ENCODE measurements around the gene SUMO3.
A peak's percentile ranks its signal among the peaks of the same experiment; 100 is the strongest.
"Not testable (repeated sequence)": the region's sequence is repeated elsewhere in the genome, so short reads cannot be mapped to it uniquely, and the experiment has no call there.

Gene SUMO3

DNA sequence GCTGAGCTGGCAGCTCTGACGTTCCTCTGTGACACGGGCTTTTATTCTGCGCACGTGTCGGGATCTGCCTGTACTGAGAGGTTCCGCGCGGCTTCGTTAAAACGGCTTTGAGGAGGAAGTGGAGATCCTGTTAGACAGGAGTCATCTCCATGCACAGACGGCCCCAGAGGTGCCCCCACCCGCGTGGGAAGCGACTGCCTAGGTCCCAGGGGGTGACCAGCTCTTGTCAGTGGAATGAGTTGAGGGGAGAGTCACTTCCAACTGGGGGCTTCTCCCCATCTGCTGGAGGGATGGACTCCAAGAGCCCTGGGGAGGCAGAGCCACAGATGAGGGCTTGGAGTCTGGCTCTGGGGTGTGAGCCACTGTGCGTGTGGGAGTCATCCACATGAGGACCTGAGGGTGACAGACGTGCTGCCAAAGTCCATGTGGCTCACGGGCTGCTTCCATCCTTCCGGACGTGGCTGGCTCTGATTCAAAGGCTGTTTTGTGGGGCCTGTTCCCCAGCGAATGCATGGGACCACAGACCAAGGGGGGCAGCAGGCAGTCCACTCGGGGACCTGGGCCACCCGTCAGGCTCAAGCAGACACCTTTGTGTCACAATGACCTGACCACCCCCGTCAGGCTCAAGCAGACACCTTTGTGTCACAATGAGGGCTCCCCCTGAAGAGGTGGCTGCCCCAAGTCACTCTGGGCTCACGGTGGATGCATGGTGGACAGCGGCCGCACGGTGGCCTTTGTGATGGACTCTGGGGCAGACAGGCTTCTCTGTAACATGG lies 28.8 kb upstream of the SUMO3 start:
- DNase-seq (ENCODE audit: low spot score) = no peak

DNA sequence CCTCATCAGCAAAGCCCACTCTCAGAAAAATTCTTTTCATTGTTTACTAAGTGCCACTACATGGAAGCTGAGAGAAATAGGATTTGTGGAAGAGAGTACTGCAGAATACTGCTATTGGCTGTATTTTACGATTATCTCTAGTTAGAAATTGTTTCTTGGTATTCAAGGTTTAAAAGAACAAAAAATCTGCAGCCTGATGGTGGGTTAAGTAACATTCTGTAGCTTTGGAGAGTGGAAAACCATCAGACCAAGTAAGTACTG lies 28.3 kb upstream of the SUMO3 start:
- no peak for DNase-seq (ENCODE audit: low spot score)

GRCh38 chr21:44845418-44846223 lies 27.8 kb upstream of the SUMO3 start:
- peak; percentile 90 for DNase-seq (ENCODE audit: low spot score)

- DNase-seq (ENCODE audit: low spot score) = peak; percentile 65
Measured at GRCh38 chr21:44844256-44844655, 26.4 kb upstream of the SUMO3 start.

GRCh38 chr21:44842721-44843445 lies 25.0 kb upstream of the SUMO3 start:
- no peak for DNase-seq (ENCODE audit: low spot score)

DNA sequence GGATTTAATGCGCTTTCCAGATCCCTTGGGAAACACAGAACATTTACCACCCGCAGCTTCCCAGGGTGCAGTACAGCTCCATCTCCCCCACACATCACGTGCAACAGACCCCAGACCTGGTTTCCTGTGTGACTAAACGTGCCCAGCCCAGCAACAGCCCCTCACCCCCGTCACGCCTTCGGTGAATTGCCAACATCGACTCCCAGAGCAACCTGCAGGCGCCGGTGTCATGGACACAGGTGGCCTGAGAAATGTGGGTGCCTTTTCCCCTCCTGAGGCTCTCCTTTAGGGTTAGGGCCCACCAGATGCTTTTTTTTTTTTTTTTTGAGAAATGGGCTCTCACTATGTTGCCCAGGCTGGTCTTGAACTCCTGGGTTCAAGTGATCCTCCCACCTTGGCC lies 24.2 kb upstream of the SUMO3 start:
- DNase-seq (ENCODE audit: low spot score) = no peak

DNA sequence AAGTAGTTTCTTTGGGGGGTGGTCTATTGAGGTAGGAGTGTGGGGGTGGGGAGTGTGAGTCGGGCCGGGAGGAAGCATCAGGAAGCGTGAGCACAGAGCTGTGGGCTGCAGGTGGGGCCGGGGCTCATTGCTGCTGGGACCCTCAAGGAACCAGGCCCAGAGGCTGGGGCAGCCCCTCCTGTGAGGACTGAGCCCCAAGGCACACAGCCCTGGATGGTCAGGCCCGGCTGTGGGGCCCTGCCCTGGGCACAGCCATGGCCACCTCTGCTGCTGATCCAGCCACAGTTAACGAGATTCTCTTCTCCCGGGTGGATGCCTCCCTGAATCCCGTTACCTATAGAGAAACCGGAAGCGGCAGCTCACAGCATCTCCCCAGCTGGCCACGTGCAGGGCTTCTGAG lies 22.9 kb upstream of the SUMO3 start:
- DNase-seq (ENCODE audit: low spot score) = no peak

GRCh38 chr21:44838951-44839350 lies 21.1 kb upstream of the SUMO3 start:
- DNase-seq (ENCODE audit: low spot score) = no peak

DNA sequence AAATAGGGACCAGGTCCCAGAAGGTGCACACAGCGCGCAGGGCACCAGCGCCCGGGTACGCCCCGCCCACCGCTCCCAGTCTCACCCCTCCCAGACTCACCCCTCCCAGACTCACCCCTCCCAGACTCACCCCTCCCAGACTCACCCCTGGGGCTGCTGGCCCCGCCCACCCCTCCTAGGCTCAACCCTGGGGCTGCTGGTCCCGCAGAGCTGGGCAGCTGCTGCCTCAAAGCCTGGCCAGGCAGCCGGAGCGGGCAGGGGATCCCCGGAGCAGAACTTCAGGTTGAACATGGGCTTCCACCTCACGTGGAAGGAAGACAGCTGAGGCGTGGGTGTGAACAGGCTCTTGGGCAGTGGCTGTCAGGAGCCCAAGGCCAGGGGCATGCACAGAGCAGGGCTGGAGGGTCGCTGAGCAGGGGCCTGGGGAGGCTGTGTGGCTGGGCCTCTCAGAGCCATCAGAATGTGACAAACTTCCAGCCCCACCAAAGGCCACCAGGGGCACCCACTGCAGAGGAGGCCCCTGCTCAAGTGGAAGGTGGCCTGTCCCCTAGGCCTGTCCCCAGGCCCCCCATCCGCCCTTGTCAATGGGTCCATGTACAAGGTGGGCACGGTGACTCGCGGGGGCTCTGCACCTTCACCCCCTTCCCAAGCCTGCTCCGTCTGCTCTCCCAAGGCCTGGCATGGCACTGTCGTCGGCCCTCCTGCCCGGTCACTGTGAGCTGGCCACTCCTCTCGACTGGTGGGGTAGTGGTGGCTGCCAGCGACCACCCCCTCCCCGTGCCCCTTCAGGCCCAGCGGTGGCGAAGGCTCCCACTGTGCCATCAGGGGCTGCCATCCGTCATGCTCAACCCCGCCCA lies 20.4 kb upstream of the SUMO3 start:
- DNase-seq (ENCODE audit: low spot score) = peak; percentile 45

GRCh38 chr21:44837537-44837936 lies 19.7 kb upstream of the SUMO3 start:
- DNase-seq (ENCODE audit: low spot score) = no peak

GRCh38 chr21:44836666-44837471 lies 19.0 kb upstream of the SUMO3 start:
- DNase-seq (ENCODE audit: low spot score) = peak; percentile 43

DNA sequence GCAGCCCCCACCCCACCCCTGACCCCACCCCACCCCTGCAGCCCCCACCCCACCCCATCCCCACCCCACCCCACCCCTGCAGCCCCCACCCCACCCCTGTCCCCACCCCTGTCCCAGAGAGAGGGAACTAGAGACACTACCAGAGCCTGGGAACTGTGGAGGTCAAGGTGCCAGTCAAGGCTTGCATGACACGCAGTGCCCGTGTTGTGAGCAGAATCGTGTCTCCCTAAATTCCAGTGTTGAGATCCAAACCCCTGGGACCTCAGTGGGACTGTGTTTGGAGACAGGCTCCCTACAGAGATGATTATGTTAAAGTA lies 18.4 kb upstream of the SUMO3 start:
- no peak for DNase-seq (ENCODE audit: low spot score)

GRCh38 chr21:44835647-44835973 lies 17.7 kb upstream of the SUMO3 start:
- no peak for DNase-seq (ENCODE audit: low spot score)

DNA sequence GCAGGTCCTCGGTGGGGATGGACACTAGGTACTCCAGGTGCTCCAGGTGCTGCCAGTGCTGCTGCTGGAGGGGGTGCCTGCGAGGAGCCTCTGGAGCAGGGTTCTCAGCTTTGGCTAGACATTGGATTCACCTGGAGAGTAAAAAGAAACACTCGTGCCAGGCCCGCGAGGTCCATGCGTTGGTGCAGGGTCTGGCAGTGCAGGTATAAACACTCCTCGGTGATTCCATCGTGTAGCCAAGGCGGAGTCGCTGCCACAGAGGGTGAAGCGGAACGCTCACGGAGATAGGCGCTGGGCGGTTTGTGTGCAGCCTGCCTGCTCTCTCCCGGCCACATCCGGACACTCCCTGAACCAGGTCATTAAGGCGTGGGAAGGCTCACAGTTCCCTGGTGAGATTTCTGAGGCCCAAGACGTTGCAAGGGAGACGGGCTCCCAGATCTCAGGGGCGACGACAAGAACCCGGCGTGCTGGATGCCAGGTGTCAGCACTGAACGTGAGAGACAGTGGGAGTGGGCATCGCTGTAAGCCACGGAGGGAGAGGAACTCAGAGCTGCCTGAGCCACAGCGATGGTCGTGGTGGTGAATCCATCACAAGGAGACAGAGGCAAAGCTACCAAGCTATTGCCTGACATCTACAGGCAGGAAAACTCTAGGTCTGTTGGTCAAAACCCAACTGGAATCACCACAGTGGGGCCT lies 17.2 kb upstream of the SUMO3 start:
- no peak for DNase-seq (ENCODE audit: low spot score)

DNA sequence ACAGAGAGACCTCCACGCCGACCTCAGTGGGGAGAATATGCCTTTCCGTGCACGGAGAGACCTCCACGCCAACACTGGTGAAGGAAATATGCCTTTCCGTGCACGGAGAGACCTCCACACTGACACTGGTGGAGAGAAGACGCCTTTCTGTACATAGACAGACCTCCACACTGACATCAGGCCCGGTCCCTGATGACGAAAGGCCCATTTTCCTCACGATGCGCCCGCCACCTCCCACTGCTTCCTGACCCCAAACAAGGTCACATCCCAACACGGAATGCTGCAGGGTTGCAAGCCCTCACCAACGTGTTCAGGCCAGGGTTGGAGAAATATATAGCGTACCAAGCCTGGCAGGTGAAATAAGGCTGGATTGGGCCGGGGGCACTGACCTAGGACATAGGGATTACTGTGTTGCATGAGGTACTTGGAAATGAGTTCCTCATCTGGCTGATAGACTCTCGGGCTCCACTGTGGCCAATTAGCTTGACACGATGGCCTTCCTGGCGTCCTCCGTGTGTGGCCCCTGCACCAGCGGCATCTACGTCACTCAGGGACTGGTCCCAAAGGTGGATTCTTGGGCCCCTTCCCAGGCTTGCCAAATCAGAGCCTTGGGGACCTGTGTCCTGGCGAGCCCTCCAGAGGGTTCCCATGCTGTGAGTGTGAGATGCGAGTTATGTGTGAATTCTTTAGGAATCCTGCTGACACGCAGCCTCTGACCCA lies 16.5 kb upstream of the SUMO3 start:
- no peak for DNase-seq (ENCODE audit: low spot score)

DNA sequence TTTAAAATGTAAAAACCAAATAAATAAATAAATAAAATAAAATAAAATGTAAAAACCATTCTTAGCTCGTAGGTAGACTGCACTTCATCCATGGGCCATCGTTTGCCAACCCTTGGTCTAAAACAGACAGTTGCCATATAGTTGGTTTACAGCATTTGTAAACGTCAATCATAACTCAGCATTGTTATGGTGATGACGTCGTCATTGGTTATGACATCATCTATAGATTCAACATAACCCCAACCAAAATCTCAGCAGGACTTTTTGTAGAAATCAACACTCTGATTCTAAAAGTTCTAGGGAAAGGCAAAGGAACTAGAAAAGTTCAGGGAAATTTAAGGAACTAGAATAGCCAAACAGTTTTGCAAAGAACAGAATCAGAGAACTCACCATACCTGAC lies 15.8 kb upstream of the SUMO3 start:
- no peak for DNase-seq (ENCODE audit: low spot score)

DNA sequence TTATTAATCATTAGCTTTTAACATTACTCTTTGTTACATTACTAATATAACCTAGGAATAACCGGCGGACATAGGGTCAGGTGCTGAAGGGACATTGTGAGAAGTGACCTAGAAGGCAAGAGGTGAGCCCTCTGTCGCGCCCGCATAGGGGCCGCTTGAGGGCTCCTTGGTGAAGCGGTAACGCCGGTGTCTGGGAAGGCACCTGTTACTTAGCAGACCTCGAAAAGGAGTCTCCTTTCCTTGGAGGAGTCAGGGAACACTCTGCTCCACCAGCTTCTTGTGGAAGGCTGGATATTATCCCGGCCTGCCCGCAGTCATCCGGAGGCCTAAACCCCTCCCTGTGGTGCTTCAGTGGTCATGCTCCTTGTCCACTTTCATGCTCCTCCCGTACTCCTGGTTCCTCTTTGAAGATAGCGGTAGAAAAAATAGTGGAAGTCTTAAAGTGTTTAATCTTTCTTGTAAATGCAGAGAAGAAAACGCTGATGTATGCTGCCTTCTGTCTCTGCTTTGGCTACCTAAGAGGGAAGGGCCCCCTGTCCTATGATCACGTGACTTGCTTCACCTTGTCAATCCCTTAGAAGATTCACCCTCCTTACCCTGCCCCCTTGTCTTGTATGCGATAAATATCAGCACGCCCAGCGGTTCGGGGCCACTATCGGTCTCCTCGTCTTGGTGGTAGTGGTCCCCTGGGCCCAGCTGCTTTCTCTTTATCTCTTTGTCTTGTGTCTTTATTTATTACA lies 14.8 kb upstream of the SUMO3 start:
- not testable (repeated sequence) for DNase-seq (ENCODE audit: low spot score)

GRCh38 chr21:44831227-44831860 lies 13.5 kb upstream of the SUMO3 start:
- DNase-seq (ENCODE audit: low spot score) = no peak

DNA sequence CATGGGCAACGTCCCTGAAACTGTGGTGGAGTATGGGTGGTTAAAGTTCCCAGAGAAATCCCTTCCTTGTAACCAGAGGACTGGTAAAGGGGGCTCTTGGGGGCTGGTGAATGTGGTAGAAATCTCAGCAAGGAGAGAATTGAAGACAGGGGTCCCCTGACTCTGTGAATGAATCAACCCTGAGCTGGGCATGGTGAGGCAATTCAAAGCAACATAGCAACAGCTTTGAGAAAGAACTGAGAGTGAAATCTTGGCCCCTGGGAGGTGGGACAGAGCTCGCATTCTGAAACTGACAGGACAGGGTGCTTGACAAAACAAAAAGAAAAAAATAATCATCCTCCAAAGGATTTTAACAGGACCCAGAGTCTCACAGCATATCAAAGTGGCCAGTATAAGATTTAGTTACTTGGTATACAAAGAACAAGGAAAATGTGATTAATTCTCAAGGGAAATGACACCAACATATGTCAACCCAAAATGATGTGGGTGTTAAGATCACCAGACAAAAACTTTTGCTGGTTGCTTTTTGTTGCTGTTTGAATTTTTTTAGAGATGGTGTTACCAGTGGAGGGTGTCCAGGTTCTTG lies 11.7 kb upstream of the SUMO3 start:
- no peak for DNase-seq (ENCODE audit: low spot score)

Data from ecto neural progenitor cell (in vitro differentiated cells).